ENCODE measurements around the gene LBX2. TPM values are rescaled to one million over a fixed set of nuclear protein-coding genes. Genes with fewer than 3 reads are reported as not detected.

LBX2 gene
- total and polyA plus RNA-seq, 9 of the 15 experiments (the other 6 are each of a cell fraction or from before 2014, with no cell fraction given), result 0.39 to 6.2 (median 1.8) TPM; not detected in 1

DNA sequence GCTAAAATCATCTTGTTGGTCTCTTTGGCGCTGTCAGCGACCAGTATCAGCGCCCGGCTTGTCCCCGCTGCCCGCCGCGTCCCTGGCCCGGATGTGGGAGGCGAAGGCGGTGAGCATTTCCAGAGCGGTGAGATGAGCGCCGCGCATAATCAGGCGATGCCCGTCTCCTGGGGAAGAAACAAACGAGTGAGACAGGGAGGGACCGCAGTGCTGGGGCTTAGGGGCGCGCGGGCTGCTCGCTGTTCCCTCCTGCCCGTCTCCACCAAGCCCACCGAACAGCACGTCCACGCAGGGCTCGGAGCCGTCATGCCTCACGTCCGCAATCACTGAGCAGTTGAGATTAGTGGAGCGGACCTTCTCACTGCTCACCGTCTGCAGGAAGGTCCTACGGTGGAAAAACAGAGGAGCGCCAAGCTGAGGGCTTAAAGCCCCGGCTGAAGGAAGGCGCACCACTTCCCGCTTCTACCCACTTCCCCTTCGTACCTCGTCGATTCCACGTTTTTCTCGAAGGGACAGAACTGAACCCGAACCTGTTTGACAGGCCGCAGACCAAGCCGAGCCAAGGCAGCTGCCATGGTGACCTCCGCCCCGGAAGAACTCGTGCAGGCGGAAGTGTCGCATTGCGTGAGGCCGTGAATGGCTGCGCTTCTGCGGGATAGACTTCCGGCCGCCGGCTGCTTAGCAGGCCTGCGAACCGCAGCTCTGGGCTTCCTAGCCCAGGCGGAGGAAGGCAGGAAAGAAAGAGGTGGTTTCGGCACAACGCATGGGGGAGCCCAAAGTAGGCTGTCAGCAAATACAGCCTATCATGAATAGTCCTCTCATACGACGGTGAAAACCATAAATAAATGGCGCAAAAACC, 27.1 kb downstream of the LBX2 start, which contains the start of gene MRPL53 (continued):
- TF ChIP-seq, protein P1, sequence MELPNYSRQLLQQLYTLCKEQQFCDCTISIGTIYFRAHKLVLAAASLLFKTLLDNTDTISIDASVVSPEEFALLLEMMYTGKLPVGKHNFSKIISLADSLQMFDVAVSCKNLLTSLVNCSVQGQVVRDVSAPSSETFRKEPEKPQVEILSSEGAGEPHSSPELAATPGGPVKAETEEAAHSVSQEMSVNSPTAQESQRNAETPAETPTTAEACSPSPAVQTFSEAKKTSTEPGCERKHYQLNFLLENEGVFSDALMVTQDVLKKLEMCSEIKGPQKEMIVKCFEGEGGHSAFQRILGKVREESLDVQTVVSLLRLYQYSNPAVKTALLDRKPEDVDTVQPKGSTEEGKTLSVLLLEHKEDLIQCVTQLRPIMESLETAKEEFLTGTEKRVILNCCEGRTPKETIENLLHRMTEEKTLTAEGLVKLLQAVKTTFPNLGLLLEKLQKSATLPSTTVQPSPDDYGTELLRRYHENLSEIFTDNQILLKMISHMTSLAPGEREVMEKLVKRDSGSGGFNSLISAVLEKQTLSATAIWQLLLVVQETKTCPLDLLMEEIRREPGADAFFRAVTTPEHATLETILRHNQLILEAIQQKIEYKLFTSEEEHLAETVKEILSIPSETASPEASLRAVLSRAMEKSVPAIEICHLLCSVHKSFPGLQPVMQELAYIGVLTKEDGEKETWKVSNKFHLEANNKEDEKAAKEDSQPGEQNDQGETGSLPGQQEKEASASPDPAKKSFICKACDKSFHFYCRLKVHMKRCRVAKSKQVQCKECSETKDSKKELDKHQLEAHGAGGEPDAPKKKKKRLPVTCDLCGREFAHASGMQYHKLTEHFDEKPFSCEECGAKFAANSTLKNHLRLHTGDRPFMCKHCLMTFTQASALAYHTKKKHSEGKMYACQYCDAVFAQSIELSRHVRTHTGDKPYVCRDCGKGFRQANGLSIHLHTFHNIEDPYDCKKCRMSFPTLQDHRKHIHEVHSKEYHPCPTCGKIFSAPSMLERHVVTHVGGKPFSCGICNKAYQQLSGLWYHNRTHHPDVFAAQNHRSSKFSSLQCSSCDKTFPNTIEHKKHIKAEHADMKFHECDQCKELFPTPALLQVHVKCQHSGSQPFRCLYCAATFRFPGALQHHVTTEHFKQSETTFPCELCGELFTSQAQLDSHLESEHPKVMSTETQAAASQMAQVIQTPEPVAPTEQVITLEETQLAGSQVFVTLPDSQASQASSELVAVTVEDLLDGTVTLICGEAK (IDR thresholded peaks at IDR 0.05), result peak; percentile 99
- TF ChIP-seq, protein P1 (CRISPR knock-in tag; IDR thresholded peaks at IDR 0.05), result no peak
- TF ChIP-seq ARID2 (IDR thresholded peaks at IDR 0.05) (no peak), ZNF140 (CRISPR knock-in tag; IDR thresholded peaks at IDR 0.05) (no peak), KDM4B (IDR thresholded peaks at IDR 0.05; ENCODE audit: borderline replicate concordance in 2 of 2, low read depth in 1 of 2) (peak in 1 of 2 experiments; percentile 98; a peak in 2 of 4 replicates), BCL6 (CRISPR knock-in tag; IDR thresholded peaks at IDR 0.05) (no peak; the same call in 1 of the 2 replicates), MBD2 (IDR thresholded peaks at IDR 0.05; ENCODE audit: borderline replicate concordance, low read depth) (peak; percentile 84), KDM1A (IDR thresholded peaks at IDR 0.05) (peak; percentile 67 to 69; a peak in 3 of 4 replicates), ZNF239 (CRISPR knock-in tag; IDR thresholded peaks at IDR 0.05) (no peak), SIN3B (IDR thresholded peaks at IDR 0.05; ENCODE audit: low read depth) (peak; percentile 98), HIVEP1 (CRISPR knock-in tag; IDR thresholded peaks at IDR 0.05) (no peak), FOXK1 (CRISPR knock-in tag; IDR thresholded peaks at IDR 0.05; ENCODE audit: borderline replicate concordance) (no peak), TCFL5 (CRISPR knock-in tag; conservative IDR thresholded peaks at IDR 0.05) (no peak), ZNF12 (CRISPR knock-in tag; IDR thresholded peaks at IDR 0.05) (peak; percentile 53; the same call in 1 of the 2 replicates), BACH1 (tag; IDR thresholded peaks at IDR 0.05) (no peak), ZNF133 (CRISPR knock-in tag; IDR thresholded peaks at IDR 0.05) (no peak), ZNF589 (CRISPR knock-in tag; IDR thresholded peaks at IDR 0.05; ENCODE audit: low read depth) (peak; percentile 83; the same call in 1 of the 2 replicates)
- TF ChIP-seq, protein P2, sequence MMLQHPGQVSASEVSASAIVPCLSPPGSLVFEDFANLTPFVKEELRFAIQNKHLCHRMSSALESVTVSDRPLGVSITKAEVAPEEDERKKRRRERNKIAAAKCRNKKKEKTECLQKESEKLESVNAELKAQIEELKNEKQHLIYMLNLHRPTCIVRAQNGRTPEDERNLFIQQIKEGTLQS (IDR thresholded peaks at IDR 0.05), result no peak
- TF ChIP-seq, protein P2 (CRISPR knock-in tag; conservative IDR thresholded peaks at IDR 0.05), result no peak

Measured in K562 (cell line).